ENCODE results near the gene IGFBP7. TPM values are rescaled to one million over a fixed set of nuclear protein-coding genes. Genes with fewer than 3 reads are reported as not detected.

Gene IGFBP7
- 100 to 1,000 TPM; 575 to 591 (median 582) TPM for polyA plus RNA-seq (ENCODE audit: insufficient read length in 3 of 3)

- DNase-seq (ENCODE audit: low read depth in 3 of 3, low spot score in 2 of 3), result no peak
Observed at GRCh38 chr4:57109847-57110639, at the start of gene IGFBP7. IGFBP7 (minus strand) TSS chr4:57110385; CDS start chr4:57110351, 34 bp downstream.

- no peak for DNase-seq (ENCODE audit: low read depth in 3 of 3, low spot score in 2 of 3)
Observed at GRCh38 chr4:57159866-57160265, 49.7 kb upstream of the IGFBP7 start.

- no peak for DNase-seq (ENCODE audit: low read depth in 3 of 3, low spot score in 2 of 3)
Observed at GRCh38 chr4:57158762-57159161, 48.6 kb upstream of the IGFBP7 start.

GRCh38 chr4:57158221-57158620 lies 48.0 kb upstream of the IGFBP7 start:
- DNase-seq (ENCODE audit: low read depth in 3 of 3, low spot score in 2 of 3), result no peak

- DNase-seq (ENCODE audit: low read depth in 3 of 3, low spot score in 2 of 3), result no peak
Observed at GRCh38 chr4:57157596-57158137, 47.5 kb upstream of the IGFBP7 start.

GRCh38 chr4:57156242-57156990 lies 46.2 kb upstream of the IGFBP7 start:
- DNase-seq (ENCODE audit: low read depth in 3 of 3, low spot score in 2 of 3), result no peak

GRCh38 chr4:57154926-57155325 lies 44.7 kb upstream of the IGFBP7 start:
- DNase-seq (ENCODE audit: low read depth in 3 of 3, low spot score in 2 of 3), result no peak

GRCh38 chr4:57154191-57154590 lies 44.0 kb upstream of the IGFBP7 start:
- no peak for DNase-seq (ENCODE audit: low read depth in 3 of 3, low spot score in 2 of 3)

- no peak for DNase-seq (ENCODE audit: low read depth in 3 of 3, low spot score in 2 of 3)
Observed at GRCh38 chr4:57153207-57153606, 43.0 kb upstream of the IGFBP7 start.

GRCh38 chr4:57151481-57151880 lies 41.3 kb upstream of the IGFBP7 start:
- DNase-seq (ENCODE audit: low read depth in 3 of 3, low spot score in 2 of 3), result no peak

- no peak for DNase-seq (ENCODE audit: low read depth in 3 of 3, low spot score in 2 of 3)
Observed at GRCh38 chr4:57149833-57150232, 39.6 kb upstream of the IGFBP7 start.

GRCh38 chr4:57148831-57149505 lies 38.8 kb upstream of the IGFBP7 start:
- no peak for DNase-seq (ENCODE audit: low read depth in 3 of 3, low spot score in 2 of 3)

GRCh38 chr4:57148177-57148576 lies 38.0 kb upstream of the IGFBP7 start:
- DNase-seq (ENCODE audit: low read depth in 3 of 3, low spot score in 2 of 3), result no peak

- DNase-seq (ENCODE audit: low read depth in 3 of 3, low spot score in 2 of 3), result no peak
Observed at GRCh38 chr4:57147335-57148060, 37.3 kb upstream of the IGFBP7 start.

GRCh38 chr4:57146444-57146843 lies 36.3 kb upstream of the IGFBP7 start:
- no peak for DNase-seq (ENCODE audit: low read depth in 3 of 3, low spot score in 2 of 3)

GRCh38 chr4:57144466-57144865 lies 34.3 kb upstream of the IGFBP7 start:
- DNase-seq (ENCODE audit: low read depth in 3 of 3, low spot score in 2 of 3), result no peak

GRCh38 chr4:57139783-57140182 lies 29.6 kb upstream of the IGFBP7 start:
- DNase-seq (ENCODE audit: low read depth in 3 of 3, low spot score in 2 of 3), result no peak

- DNase-seq (ENCODE audit: low read depth in 3 of 3, low spot score in 2 of 3), result no peak
Observed at GRCh38 chr4:57137261-57137660, 27.1 kb upstream of the IGFBP7 start.

- DNase-seq (ENCODE audit: low read depth in 3 of 3, low spot score in 2 of 3), result no peak
Observed at GRCh38 chr4:57136281-57136680, 26.1 kb upstream of the IGFBP7 start.

GRCh38 chr4:57132743-57133137 lies 22.6 kb upstream of the IGFBP7 start:
- DNase-seq (ENCODE audit: low read depth in 3 of 3, low spot score in 2 of 3), result no peak

Measured in right renal cortex interstitium (tissue), 3 donors.